Right lobe of liver (tissue), 6 donors: ENCODE data around the gene CHRNB1. TPM values are rescaled to one million over a fixed set of nuclear protein-coding genes. Genes with fewer than 3 reads are reported as not detected.

Experiments used
- ATAC-seq, 4 donors: fragments of 200-7000 bp; cut with Tn5 transposase; one replicate each; pipeline ENCODE4 v1.9.1; 2020; ENCODE audit warnings: mild to moderate bottlenecking in 4 of 4, moderate library complexity in 4 of 4
- DNase-seq, 3 donors: peaks; one replicate each; pipeline ENCODE4 v3.0.0-alpha.2; 2020
- H3K27ac ChIP-seq, 3 donors: fragments of 200-600 bp; one replicate each; pipeline ENCODE4 v1.8.0; 2022
- H3K27me3 ChIP-seq, 2 donors: fragments of 200-600 bp; one replicate each; pipeline ENCODE4 v1.8.0; 2022
- H3K36me3 ChIP-seq, 4 donors: fragments of 200-600 bp; sonication (generic) in 1 of 4; one replicate each; pipeline versions ENCODE4 v1.5.1 to v1.8.0; 2017 to 2022; ENCODE audit warnings: control low read depth in 1 of 4
- H3K4me1 ChIP-seq, 4 donors: fragments of 200-600 bp; sonication (generic) in 1 of 4; one replicate each; pipeline versions ENCODE4 v1.5.1 to v1.8.0; 2017 to 2022; ENCODE audit warnings: control low read depth in 1 of 4
- H3K4me3 ChIP-seq, 3 donors: fragments of 200-600 bp; one replicate each; pipeline ENCODE4 v1.8.0; 2022
- H3K9me3 ChIP-seq, 4 donors: fragments of 200-600 bp; sonication (generic) in 1 of 4; one replicate each; pipeline versions ENCODE4 v1.5.1 to v1.8.0; 2017 to 2022; ENCODE audit warnings: control low read depth in 1 of 4
- POLR2A ChIP-seq: fragments of 450-650 bp; IDR thresholded peaks from one replicate; pipeline ENCODE4 v1.6.1; 2017; ENCODE audit warnings: antibody characterized with exemption, mild to moderate bottlenecking
- WGBS: methylation state at CpG from one replicate; pipeline ENCODE4 v1.1.6; 2018; ENCODE audit warnings: low coverage, low lambda C conversion rate; ENCODE audit not compliant: insufficient coverage; ENCODE audit errors: missing lambda C conversion rate; 5-methylcytosine and 5-hydroxymethylcytosine counted together
- intact Hi-C, 2 donors: fragments of 100-400 bp; cut with DNase I; formaldehyde crosslinking; loops; one replicate each; pipeline versions ENCODE4 v1.11.2 to v1.14.1; 2022
- total RNA-seq, 6 experiments: library from RNA; depleted of rRNA in 2 of 6; stranded (reverse); fragments of >200 nt in 2 of 6; fragmentation: NEBNext Ultra II Directional in 3 of 6; extraction: Animal tissue kit (Norgen Biotek cat#: 25700) in 3 of 6; gene quantifications; one replicate each; pipeline versions ENCODE4 v1.1.0 to v1.2.4, GENCODE V29; 2016 to 2023
- TF ChIP-seq, protein P1 (sequence below), 4 donors: fragments of 200-600 bp in 3 of 4; fragments of 450-650 bp in 1 of 4; IDR thresholded peaks; one replicate each; pipeline versions ENCODE4 v1.5.1 to v1.8.0; 2016 to 2022; ENCODE audit warnings: antibody characterized with exemption in 4 of 4, mild to moderate bottlenecking in 2 of 4
- donor health status: DM: no; HTN: yes; CAD: no.
- donor health status: DM: no; HTN: no; CAD: no.
- donor health status: DM: no; HTN: no; CAD: no.
- donor health status: DM: no; HTN: yes; CAD: no.
- donor health status: DM: no; HTN: yes; CAD: no.

The CHRNB1 gene
- total RNA-seq, 6 experiments from 2014 or later, result 6.0 to 12.3 (median 8.2) TPM

GRCh38 chr17:7499161-7499560, 54.3 kb downstream of the CHRNB1 start:
- ATAC-seq (no peak), DNase-seq (no peak)
- Histone ChIP-seq H3K36me3 (peaks cover 25 to 86% (median 62%) of the 10 kb centered on the region in 4 donors), H3K27me3 (no peaks in the 10 kb centered on the region), H3K9me3 (no peaks in the 10 kb centered on the region), H3K27ac (no peak overlapping the region), H3K4me3 (no peak overlapping the region), H3K4me1 (no peaks in the 10 kb centered on the region)
- TF ChIP-seq POLR2A, result no peak
- TF ChIP-seq, protein P1, sequence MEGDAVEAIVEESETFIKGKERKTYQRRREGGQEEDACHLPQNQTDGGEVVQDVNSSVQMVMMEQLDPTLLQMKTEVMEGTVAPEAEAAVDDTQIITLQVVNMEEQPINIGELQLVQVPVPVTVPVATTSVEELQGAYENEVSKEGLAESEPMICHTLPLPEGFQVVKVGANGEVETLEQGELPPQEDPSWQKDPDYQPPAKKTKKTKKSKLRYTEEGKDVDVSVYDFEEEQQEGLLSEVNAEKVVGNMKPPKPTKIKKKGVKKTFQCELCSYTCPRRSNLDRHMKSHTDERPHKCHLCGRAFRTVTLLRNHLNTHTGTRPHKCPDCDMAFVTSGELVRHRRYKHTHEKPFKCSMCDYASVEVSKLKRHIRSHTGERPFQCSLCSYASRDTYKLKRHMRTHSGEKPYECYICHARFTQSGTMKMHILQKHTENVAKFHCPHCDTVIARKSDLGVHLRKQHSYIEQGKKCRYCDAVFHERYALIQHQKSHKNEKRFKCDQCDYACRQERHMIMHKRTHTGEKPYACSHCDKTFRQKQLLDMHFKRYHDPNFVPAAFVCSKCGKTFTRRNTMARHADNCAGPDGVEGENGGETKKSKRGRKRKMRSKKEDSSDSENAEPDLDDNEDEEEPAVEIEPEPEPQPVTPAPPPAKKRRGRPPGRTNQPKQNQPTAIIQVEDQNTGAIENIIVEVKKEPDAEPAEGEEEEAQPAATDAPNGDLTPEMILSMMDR (IDR thresholded peaks at IDR 0.05), result no peak
- intact Hi-C loops, result no loop called here
- WGBS, result 93% methylated on average over 6 of the region's 11 CpGs

DNA sequence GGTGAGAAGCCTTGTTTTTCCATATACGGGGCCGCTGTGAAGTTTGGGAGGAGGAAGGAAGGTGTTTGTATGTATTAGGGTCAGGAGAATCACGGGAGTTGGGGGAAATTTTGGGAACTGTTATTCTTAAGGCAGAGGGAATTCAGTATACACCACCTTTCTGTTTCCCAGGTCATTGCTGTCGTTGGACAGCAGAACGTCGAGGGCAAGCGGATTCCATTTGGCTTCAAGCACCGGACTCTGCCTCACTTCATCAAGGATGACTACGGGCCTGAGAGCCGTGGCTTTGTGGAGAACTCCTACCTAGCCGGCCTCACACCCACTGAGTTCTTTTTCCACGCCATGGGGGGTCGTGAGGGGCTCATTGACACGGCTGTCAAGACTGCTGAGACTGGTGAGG, 56.9 kb downstream of the CHRNB1 start:
- TF ChIP-seq POLR2A, result no peak
- TF ChIP-seq, protein P1 (IDR thresholded peaks at IDR 0.05), result no peak
- Histone ChIP-seq H3K27ac (no peak overlapping the region), H3K36me3 (peaks cover 21 to 99% (median 69%) of the 10 kb centered on the region in 4 donors), H3K4me1 (no peaks in the 10 kb centered on the region), H3K9me3 (no peaks in the 10 kb centered on the region), H3K4me3 (no peak overlapping the region), H3K27me3 (no peaks in the 10 kb centered on the region)
- DNase-seq, result no peak
- intact Hi-C loops, result no loop called here
- ATAC-seq, result no peak
- WGBS, result 82% methylated on average over 3 of the region's 14 CpGs

- WGBS, result 84% methylated on average over 8 of the region's 20 CpGs
- no peak for TF ChIP-seq POLR2A
- TF ChIP-seq, protein P1 (IDR thresholded peaks at IDR 0.05), result no peak
- H3K27me3 ChIP-seq, result no peaks in the 10 kb centered on the region
- peaks cover 21 to 97% (median 69%) of the 10 kb centered on the region in 4 donors for H3K36me3 ChIP-seq
- intact Hi-C loops, result no loop called here
- ATAC-seq (no peak), DNase-seq (no peak)
- no peak overlapping the region for H3K4me3 ChIP-seq
- no peaks in the 10 kb centered on the region for H3K9me3 ChIP-seq
- no peaks in the 10 kb centered on the region for H3K4me1 ChIP-seq
- no peak overlapping the region for H3K27ac ChIP-seq
Measured at GRCh38 chr17:7502171-7502847, 57.4 kb downstream of the CHRNB1 start.

- intact Hi-C loops, result no loop called here
- Histone ChIP-seq H3K4me3 (no peak overlapping the region), H3K9me3 (no peaks in the 10 kb centered on the region), H3K4me1 (no peaks in the 10 kb centered on the region), H3K27me3 (no peaks in the 10 kb centered on the region), H3K27ac (no peak overlapping the region), H3K36me3 (peaks cover 21 to 97% (median 67%) of the 10 kb centered on the region in 4 donors)
- DNase-seq (no peak), ATAC-seq (peak; percentile 25 to 53 (median 36))
- 84% methylated on average over 10 of the region's 14 CpGs for WGBS
- TF ChIP-seq, protein P1 (IDR thresholded peaks at IDR 0.05), result peak in 3 of 4 donors; percentile 14 to 29 (median 25)
- TF ChIP-seq POLR2A, result no peak
Measured at GRCh38 chr17:7502987-7503386, 58.1 kb downstream of the CHRNB1 start.
